HG03159 (cell line): ENCODE results near the gene ADGRE1.
"Not testable (repeated sequence)": the region's sequence is repeated elsewhere in the genome, so short reads cannot be mapped to it uniquely, and the experiment has no call there.

ENCODE experiments used
- ATAC-seq: cut with Tn5 transposase; IDR thresholded peaks from one replicate; pipeline ENCODE4 v1.9.1; 2021; ENCODE audit warnings: mild to moderate bottlenecking, moderate library complexity; ENCODE audit not compliant: unreplicated experiment

ADGRE1 gene

GRCh38 chr19:6887316-6887715 is at the start of gene ADGRE1:
ADGRE1 (plus strand) TSS chr19:6887579; CDS start chr19:6887609, 30 bp downstream.
- ATAC-seq, result no peak

- no peak for ATAC-seq
Observed at GRCh38 chr19:6838062-6838655, 49.2 kb upstream of the ADGRE1 start.

GRCh38 chr19:6842871-6843607 is 44.3 kb upstream of the ADGRE1 start:
- no peak for ATAC-seq

- no peak for ATAC-seq
Observed at GRCh38 chr19:6847828-6848200, 39.6 kb upstream of the ADGRE1 start.

- no peak for ATAC-seq
Observed at GRCh38 chr19:6848986-6849385, 38.4 kb upstream of the ADGRE1 start.

- ATAC-seq, result no peak
Observed at GRCh38 chr19:6849876-6850275, 37.5 kb upstream of the ADGRE1 start.

- no peak for ATAC-seq
Observed at GRCh38 chr19:6851359-6851758, 36.0 kb upstream of the ADGRE1 start.

- no peak for ATAC-seq
Observed at GRCh38 chr19:6852001-6852400, 35.4 kb upstream of the ADGRE1 start.

- no peak for ATAC-seq
Observed at GRCh38 chr19:6853868-6854267, 33.5 kb upstream of the ADGRE1 start.

GRCh38 chr19:6854758-6855157 is 32.6 kb upstream of the ADGRE1 start:
- no peak for ATAC-seq

- ATAC-seq, result no peak
Observed at GRCh38 chr19:6856749-6857372, 30.5 kb upstream of the ADGRE1 start.

GRCh38 chr19:6861683-6862286 is 25.6 kb upstream of the ADGRE1 start:
- no peak for ATAC-seq

GRCh38 chr19:6862673-6863078 is 24.7 kb upstream of the ADGRE1 start:
- ATAC-seq, result peak; percentile 69

GRCh38 chr19:6864325-6864940 is 22.9 kb upstream of the ADGRE1 start:
- no peak for ATAC-seq

- no peak for ATAC-seq
Observed at GRCh38 chr19:6865849-6866248, 21.5 kb upstream of the ADGRE1 start.

- ATAC-seq, result no peak
Observed at GRCh38 chr19:6866741-6867151, 20.6 kb upstream of the ADGRE1 start.

- ATAC-seq, result no peak
Observed at GRCh38 chr19:6868351-6868750, 19.0 kb upstream of the ADGRE1 start.

- ATAC-seq, result not testable (repeated sequence)
Observed at GRCh38 chr19:6869151-6869882, 18.1 kb upstream of the ADGRE1 start.

GRCh38 chr19:6873708-6874431 is 13.5 kb upstream of the ADGRE1 start:
- ATAC-seq, result no peak

- ATAC-seq, result no peak
Observed at GRCh38 chr19:6875218-6875617, 12.2 kb upstream of the ADGRE1 start.
